GM19328 (cell line): Measurements from ENCODE around the gene ATP2B3.
A peak's percentile ranks its signal among the peaks of the same experiment; 100 is the strongest.
"Not testable (repeated sequence)": the region's sequence is repeated elsewhere in the genome, so short reads cannot be mapped to it uniquely, and the experiment has no call there.

Experiments used
- ATAC-seq: cut with Tn5 transposase; IDR thresholded peaks from one replicate; pipeline ENCODE4 v1.9.1; 2021; ENCODE audit warnings: mild to moderate bottlenecking, moderate library complexity; ENCODE audit not compliant: unreplicated experiment

Gene ATP2B3

DNA sequence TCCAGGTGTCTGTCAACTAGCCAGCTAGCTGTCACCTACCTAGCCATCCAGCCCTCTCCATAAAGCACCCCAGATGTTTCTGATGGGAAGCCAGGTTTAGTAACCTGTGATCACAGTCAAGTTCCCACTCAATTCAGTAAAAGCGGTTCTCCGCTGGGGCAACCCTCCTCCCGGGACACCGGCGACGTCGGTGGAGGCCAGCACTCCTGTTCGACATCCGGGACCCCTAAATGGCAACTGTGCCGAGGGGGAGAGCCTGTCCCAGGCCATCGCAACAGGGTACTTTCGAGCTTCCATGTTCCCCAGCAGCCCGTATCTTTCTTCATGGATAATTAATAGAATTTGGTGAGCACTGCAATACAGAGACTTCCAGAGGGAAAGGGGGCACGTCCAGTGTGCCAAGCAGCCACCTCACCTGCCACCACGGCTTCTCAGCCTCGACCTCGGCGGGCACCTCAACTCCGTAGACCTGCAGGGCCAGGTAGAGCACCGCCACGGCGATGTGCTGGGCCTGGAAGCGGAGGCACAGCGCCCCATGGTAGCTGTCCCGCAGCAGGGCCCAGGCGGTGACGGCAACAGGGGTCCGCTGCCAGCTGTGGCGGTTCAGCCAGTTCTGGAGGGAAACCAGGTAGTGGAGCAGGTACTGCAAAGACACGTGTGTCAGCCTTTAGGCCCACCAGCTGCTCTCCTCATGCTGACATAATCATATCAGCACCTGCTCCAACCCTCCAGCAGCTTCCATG lies 74.8 kb downstream of the ATP2B3 start:
- ATAC-seq: no peak

DNA sequence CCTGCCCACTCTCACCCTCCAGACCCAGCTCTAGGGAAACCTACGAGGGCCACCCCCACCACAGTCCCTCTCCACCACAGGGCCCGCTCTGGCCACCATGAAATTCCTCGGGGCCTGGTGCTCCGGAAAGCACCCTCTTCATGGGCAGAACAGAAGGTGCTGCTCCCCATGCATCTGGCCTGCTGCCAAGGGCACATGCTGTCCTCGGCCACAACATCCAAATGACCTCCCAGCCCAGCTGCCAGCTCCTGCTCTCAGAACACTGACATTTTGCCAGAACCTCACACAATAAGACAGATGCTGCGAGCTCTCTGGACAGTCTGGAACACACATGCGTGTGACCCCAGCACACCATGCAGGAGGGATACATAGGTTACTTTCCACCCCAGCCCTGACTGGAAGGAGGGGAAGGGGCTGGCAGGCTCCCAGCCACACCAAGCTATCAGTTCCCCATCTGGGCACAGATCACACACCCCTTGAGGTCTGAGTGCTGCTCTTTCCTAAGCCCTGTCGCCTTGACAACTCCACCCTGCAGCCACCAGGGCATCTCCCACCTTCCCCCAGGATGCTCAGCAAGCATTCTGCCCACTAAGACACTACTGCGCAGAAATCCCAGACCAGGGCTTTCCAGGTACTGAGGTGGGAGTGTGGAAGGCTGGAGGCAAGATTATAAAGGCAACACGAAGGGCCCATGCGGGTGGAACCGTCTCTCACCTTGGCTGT lies 75.7 kb downstream of the ATP2B3 start:
- no peak for ATAC-seq

DNA sequence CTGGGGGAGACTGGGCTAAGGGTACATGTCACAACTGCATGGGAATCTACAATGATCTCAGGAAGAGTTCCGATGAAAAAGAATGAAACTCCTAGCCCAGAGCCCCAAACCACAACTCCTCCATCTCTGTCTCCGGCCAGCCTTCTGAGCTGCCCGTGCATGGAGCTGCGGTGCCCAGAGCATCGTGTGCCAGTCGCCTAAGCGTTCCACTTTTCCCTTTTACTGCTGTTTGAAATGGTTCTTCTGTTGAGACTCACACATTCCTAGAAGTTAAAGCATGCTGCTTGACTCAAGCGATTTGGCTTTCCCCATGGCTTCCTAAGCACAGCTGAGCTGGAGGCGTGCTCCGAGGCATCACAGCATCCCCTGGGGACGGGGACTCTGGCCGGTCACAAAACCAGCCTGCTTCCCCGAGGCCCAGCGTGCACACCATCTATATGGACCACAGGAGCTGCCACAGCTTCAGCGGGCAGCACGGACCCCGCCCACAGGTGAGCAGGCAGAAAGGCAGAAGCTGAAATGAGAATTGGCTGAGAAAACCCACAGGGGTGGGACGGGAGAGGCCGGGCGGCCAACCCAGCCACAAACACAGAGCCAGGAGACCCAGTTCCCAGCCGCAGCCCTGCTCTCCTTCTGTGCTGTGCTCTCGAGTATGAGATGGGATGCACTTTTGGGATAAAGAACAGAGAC lies 76.5 kb downstream of the ATP2B3 start:
- no peak for ATAC-seq

DNA sequence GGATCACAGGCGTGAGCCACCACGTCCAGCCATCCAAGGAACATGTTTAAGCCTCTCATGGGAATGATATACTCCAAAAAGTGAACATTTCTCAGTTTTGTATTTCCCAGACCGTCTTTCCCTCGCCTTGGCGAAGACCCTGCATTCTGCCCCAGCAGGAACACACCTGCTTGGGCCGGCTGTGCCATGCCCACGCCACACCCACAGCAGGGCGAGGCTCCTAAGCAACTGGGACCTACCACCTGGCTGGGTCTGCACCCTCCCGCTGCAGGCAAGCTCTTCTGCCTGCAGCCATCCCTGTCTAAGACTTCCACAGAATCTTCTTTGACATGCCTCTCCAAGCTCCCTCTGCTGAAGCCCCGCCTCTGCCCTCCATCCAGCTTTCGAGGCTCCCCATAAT lies 77.9 kb downstream of the ATP2B3 start:
- ATAC-seq: no peak

DNA sequence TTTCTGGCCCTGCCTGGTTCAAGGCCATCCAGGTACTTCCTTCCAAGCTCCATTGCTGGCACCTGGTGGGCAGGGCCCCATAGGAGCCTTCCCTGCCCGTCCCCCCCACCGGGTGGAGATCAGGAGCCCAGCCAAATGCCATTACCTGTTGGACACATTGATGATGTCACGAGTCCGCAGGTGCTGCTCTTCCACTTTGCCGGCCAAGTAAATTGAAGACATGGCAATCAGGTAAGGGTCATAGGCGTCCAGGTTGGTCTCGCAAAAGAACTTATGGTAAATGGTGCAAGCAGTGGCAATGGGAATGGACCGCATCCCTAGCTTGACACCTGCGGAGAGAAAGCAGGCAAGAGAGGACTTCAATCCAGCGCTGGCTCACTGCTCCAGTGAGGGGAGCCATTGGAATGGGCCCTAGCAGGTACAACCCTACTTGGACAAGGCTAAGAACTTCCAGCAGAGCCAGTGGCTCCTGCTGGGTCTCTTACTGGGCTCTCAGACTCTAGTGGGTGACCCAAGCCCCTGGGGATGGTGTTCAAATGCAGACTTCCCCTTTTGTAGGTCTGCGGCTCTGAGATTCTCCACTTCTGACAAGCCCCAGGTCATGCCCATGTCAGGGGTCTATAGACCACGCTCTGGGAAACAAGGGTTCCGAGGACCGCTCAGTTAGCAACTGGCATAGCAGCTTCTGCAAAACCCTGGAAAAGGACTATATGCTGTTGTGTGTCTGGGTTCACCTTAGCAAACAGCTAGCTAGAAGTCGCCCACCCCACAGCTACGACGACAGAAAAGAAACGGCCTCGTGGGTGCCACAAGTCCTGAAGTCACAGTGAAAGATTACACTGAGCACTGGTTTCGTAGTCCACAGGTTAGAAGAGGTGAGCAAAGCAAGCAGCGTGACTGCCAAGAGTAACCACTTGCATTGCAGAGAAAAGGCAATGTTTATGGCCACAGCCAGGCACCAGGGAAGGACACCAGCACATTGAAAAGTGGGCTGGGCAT lies 78.7 kb downstream of the ATP2B3 start:
- no peak for ATAC-seq

DNA sequence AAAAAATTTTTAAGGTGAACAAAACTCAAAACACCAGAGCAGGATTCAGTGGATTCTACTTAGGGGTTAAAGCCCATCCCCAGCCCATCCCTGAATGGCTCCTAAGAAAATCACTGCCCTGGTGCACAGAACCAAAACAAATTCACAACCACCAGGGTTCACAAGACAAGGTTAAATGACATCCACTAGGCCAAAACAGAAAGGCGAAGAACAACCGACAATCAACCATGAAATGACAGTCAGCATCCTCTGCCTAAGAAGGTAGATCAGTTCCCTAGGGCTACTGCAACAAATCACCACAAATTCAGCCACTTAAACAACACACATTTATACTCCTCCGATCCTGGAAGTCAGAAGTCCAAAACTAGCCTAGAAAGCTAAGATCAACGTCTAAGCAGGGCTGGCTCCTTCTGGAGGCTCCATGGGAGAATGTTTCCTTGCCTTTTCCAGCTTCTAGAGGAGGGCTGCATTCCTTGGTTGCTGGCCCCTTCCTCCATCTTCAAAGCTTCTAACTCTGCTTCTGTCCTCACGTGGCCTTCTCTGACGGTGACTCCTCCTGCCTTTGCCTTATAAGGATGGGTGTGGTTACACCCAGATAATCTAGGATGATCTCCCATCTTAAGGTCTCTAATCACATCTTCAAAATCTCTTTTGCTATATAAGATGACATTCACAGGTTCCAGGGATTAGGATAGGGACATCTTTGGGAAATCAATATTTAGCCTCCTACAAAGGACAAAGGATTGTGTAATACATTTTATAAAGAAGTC lies 79.7 kb downstream of the ATP2B3 start:
- no peak for ATAC-seq

DNA sequence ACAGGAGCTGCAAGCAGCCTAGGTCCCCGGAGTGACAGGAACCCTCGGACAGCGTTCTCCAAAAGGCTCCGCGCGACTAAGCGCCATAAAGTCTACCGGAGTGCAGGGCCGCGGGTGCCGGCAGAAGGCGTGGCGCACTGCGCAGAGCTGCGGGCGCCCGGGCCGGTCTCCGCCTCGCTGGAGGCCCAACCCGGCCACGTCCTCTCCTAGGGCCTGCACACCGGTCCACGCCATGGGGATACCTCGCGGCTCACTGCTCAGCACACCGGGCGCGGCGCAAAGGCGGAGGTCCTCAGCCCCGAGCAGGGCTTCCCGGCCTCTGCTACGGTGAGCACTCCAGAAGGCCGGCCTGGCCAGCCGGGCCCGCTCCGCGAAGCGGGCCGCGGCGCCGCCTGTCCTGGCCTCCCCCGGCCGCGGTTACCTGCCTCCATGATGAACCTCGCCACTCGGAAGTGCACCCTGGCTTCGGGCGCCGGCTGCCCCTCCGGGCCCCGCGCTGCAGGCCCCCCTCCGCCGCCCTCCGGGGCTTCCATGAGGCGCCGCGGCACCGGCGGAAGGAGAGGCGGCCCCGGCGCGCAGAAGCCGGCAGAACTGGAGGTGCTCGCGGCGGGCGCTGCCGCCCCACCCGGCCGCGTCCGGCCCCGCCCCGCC lies 81.2 kb downstream of the ATP2B3 start, which contains the start of gene CCNQ:
CCNQ (minus strand) TSS at position 599 of the 651 bp plus-strand sequence; CDS start at position 533, 66 bp downstream.
- ATAC-seq: peak; percentile 53

DNA sequence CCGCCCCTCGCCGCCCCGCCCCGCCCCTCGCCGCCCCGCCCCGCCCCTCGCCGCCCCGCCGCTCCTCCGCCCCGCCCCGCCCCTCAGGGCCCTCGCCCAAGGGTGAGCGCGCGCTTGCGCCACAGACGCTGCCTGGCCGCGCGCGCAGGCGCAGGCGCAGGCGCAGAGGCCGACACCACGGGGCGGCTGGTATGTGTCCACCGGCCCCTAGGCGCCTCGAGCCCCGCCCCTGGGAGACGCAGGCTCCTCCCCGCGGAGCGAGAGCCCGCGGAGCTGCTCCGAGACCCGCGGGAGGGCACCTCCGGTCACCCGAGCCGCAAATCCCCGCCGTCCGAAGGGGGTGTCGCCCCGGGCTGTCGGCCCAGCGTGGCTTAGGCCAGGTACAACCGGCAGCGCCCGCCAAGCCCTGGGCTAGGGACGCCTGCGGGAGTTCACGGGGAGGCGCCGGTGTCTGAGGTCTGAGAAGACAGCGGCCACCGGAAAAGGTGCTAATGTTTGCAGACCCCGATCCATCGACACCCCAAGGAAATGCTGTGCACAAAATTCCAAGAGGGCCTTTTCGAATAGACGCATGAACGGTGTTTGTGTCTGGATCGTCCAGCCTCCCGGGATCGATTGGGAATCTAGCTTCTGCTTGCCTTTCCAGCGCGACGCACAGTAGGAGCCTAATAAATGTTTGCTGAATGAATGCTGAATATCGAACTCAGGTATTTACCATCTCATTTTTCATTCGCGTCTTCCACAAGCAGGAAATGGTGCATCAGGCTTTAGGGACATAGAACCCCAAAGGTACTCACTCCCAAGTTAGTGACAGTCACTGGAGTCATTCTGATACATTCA lies 82.0 kb downstream of the ATP2B3 start:
- ATAC-seq: peak; percentile 64

DNA sequence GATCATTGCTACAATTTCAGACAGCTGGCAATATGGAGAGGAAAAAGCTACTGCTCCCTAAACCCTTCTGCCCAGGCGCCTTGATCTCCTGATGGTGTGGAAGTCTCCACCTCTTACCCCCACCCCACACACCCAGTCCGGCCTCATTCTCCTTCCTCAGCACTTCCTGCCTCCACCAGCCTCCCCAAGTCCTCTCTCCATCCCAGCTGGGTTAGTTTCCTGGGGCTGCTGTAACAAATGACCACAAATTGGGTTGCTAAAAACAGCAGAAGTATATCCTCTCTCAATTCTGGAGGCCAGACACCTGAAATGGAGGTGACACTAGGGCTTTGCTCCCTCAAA lies 82.6 kb downstream of the ATP2B3 start:
- no peak for ATAC-seq

DNA sequence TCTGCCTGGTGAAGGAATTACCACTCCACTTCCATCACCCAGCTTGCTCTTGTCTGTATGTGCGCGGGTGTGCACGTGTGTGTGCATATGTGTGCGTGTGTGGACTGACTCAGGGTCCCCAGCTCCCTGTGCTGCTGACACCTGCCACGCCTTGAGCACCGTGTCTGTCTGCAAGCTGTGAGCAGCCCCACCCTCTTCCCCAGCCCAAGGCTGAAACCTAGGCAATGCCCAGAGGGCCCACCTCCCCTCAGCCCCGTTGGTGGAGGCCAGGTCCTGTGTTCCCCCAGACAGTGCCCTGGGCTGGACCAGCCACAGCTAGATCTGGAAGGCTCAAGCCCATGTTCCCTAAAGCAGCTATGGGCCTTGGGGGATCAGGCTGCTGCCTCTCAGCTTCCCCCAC lies 83.5 kb downstream of the ATP2B3 start:
- no peak for ATAC-seq

DNA sequence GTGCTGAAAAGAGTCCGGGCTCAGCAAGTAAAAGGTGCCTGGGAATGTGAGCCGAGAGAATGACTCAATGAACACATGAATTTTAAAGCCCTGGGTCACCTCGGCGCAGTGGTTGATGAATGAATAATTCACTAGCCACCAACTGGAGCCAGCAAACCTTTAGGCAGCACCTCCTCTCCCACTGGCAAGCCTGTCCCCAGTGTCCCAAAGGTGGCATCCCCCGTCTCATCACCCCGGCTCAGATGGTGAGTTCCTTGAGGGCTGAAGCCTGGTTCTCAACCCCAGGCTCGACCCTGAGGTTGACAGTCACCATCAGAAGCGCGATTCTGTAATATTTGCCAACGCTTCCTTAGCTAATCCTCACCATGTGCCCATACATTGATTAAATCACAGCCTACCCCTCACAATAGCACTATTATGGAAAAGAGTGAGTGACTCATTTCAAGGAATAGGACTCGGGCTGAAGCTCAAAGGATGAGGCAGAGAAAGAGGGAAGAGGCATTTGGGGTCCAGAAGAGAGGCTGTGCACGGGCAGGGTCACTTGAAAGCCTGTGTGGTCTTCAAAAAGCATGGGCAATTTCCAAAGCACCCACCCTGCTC lies 84.2 kb downstream of the ATP2B3 start:
- ATAC-seq: no peak

DNA sequence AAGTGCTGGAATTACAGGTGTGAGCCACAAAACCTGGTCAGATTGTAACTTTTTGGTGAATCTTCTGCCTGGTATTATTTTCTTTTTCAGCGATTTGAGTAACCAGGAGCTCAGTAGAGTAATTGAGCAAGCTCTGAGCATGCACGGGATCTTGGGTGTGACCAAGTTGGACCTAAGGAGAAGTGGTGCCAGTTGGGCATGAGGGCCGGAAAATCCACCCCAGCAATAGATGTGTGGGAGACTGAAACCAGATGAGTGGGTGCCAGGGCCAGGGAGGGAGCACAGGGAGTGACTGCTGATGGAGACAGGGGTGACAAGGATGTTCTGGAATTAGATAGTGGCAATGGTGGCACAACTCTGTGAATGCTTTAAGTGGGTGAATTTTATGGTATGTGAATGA lies 85.2 kb downstream of the ATP2B3 start:
- ATAC-seq: no peak

DNA sequence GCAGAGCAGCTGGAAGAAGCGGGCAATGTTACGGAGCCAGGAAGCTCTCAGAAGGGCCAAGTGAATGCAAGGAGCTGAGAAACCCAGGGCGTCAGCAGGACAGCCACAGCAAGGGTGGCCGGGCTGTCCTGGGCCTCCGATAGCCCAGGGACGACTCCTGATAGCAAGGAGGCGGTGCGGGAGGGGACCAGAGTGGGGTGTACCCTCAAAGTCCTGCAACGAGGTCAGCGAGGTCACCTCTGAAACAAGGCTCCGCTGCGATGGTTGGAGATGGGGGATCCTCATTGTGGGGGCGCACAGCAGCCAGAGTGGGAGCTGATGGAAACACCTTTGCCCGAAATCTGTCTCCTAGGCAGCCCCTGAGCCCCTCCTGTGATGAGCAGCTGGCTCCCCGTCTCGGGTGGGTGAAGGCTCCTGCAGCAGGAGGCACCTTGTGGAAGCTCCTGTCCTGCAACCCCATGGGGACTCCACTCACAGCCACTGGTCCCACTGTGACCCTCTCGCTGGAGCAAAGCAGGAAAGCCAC lies 85.8 kb downstream of the ATP2B3 start:
- ATAC-seq: no peak

DNA sequence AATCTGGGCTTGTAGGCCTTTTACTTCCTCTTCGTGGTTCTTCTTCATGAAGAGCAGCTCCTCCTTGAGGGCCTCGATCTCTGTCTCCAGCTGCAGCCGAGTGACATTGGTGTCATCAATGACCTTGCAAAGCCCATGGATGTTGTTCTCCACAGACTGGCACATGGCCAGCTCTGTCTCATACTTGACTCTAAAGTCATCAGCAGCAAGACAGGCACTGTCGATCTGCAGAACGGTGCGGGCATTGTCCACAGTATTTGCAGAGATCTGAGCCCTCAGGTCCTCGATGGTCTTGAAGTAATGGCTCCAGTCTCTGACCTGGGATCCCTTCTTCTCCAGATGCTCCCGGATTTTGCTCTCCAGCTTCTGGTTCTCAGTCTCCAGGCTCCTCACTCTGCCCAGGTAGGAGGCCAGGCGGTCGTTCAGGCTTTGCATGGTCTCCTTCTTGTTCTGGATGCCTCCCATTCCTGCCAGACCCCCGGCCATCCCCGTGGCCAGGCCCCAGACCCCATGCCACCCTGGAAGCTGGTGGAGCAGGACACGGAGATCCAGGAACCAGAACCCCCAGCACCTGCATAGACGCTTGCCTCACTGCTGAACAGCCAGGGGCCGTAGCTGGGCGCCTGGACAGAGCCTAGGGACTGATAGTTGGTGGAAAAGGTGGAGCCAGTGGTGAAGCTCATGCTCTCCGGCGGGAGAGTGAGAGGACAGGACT lies 87.4 kb downstream of the ATP2B3 start:
- not testable (repeated sequence) for ATAC-seq

DNA sequence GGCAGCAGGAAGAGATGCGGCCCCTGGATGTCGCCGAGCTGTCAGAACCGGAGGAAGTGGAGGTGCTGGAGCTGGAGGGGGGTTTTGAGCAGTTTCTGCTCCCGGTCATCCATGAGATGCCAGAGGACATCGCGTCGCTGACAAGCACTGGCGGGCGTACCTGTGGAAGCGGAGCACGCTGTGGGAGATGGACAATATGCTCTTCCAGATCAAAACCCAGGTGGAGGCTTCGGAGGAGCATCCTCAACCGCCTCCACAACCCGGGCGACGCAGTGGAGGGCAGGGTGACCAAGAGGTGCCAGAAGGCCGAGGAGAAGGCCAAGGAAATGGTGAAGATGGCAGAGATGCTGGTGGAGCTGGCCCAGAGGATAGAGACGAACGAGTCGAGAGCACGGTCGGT lies 89.1 kb downstream of the ATP2B3 start:
- ATAC-seq: no peak

DNA sequence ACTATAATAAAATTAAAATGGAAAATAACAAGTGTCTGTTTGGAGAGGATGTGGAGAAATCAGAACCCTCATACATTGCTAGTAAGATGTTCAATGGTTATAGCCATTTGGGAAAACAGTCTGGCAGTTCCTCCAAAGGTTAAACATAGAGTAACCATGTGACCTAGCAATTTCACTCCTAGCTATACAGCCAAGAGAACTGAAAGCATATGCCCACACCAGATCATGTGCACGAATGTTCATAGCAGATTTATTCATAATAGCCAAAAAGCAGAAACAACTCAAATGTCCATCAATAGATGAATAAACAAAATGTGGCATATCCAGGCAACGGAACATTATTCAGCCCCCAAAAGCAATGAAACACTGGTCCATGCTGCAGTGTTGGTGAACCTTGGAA lies 90.9 kb downstream of the ATP2B3 start:
- ATAC-seq: no peak

DNA sequence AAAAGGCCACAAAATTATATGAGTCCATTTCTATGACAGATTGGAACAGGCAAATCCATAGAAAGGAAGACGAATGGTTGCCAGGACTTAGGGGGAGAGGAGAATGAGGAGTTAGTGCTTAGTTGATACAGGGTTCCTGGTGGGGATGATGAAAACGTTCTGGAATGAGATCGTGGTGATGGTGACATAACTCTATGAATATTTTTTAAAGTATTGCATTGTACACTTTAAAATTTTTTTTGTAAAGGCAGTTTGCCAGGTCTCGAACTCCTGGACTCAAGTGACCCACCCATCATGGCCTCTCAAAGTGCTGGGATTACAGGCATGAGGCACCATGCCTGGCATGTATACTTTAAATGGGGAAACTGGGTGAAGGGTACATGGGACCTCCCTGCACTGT lies 91.4 kb downstream of the ATP2B3 start:
- ATAC-seq: no peak
